GM21786 (cell line): ENCODE measurements around the gene PPP1R13L.
"Not testable (repeated sequence)": the region's sequence is repeated elsewhere in the genome, so short reads cannot be mapped to it uniquely, and the experiment has no call there.

Experiments
- ATAC-seq: cut with Tn5 transposase; IDR thresholded peaks from one replicate; pipeline ENCODE4 v1.9.1; 2021; ENCODE audit not compliant: unreplicated experiment

PPP1R13L gene

DNA sequence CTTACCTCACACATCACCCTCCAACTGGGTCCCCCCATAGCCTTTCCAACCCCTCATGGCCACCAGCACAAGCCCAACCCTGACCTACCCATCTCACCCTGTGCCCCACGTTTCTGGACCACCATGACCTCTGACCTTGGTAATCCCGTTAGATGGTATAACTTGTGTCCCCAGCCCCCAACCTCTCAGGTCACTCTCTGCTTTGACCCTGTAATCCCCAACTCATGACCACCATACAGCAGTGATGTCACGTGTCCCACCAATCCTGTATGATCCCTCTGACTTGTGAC is 55.8 kb downstream of the PPP1R13L start:
- no peak for ATAC-seq

GRCh38 chr19:45348367-45349125 is 56.3 kb downstream of the PPP1R13L start:
- ATAC-seq, result no peak

GRCh38 chr19:45347570-45348366 is 57.1 kb downstream of the PPP1R13L start:
- ATAC-seq, result no peak

DNA sequence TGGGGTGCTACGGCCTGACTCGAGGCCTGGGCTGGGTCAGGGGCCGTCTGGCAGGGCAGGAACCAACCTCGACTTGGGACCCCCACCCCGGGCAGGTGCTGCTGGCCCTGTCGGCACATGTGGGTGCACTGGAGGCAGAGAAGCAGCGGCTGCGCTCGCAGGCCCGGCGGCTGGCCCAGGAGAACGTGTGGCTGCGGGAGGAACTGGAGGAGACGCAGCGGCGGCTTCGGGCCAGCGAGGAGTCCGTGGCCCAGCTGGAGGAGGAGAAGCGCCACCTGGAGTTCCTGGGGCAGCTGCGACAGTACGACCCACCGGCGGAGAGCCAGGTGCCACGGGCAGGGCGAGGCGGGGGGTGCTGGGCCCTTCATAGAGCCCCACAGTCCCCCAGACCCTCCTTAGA is 58.4 kb downstream of the PPP1R13L start:
- ATAC-seq, result no peak

DNA sequence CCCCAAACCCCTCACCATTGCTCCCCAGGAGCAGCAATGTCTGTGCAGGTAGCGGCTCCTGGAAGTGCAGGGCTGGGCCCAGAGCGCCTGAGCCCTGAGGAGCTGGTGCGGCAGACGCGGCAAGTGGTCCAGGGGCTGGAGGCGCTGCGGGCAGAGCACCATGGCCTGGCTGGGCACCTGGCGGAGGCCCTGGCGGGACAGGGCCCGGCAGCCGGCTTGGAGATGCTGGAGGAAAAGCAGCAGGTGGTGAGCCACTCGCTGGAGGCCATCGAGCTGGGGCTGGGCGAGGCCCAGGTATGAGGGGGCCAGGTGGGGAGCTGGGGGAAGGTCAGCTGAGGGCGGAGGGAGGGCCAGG is 59.4 kb downstream of the PPP1R13L start:
- no peak for ATAC-seq

GRCh38 chr19:45344621-45345505 is 60.0 kb downstream of the PPP1R13L start:
- ATAC-seq, result no peak

DNA sequence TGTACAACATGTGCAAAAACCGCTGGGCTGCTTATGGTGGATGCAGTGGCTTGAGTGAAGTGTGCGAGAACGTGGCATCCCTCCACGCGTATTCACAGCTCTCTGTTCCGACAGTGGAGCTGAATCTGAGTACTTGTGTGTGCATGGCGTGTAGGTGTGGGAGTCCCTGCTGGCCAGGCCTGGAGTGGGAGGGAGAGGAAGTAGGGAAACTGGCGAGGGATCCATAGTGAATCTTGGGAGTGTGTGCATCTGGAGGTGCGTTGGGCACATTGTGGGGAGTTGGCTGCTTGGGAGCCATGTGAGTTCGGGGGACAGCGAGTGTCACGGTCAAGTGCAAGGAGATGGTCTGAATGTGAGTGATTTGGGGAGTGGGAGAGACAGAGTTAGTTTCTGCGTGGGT is 62.0 kb downstream of the PPP1R13L start:
- ATAC-seq, result no peak

DNA sequence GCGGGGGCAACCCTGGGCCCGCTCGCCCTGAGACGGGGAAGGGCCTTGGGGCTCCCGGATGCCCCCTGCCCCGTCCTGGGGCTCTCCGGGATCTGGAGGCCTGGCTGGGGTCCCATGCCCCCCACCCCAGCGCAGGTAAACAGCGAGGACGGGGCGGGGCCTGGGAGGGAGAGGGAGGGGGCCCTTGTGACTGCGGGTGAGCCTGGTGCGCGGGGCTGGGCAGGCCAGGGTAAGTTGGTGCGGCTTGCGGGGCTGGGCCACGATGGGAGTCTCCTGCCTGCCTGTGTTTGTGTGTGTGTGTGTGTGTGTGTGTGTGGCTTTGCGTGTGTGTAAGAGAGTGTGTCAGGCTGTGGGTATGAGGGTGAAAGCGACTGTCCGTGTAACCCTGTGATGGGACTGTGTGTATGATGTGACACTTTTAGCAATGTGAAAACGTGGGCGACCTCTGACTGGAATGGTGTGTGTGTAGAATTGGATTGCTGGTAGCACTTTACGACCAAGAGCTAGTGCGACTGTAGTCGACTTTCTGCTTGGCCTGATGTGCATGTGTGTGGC is 63.9 kb downstream of the PPP1R13L start:
- no peak for ATAC-seq

DNA sequence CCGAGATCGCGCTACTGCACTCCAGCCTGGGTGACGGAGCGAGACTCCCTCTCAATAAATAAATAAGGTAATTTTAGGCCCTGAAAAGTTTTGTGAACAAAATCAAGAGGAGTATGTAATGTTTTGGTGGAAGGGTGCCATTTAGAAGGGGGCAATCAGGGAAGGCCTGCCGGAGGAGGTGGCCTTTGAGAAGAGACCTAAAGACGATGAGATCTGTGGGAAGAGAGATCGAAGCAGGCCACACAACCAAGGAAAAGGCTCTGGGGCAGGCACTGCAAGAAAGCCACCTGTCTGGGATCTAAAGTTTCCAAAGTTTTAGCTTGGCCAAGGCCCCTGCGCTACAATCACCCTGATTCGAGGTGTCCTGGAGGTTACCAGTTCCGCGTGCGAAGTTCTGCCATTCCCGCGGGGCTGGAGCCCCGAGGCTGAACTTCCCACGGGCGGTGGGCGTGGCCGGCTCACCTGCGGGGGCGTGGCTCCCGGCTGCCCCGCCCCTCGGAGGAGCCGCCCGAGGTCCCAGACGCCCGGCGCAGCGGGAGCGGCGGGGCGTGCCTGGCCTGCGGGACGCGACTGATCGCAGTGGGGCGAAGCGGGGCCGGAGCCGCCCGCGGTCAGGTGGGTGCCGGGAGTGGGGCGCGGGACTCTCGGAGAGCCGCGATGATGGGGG is 64.5 kb downstream of the PPP1R13L start, which contains the start of gene KLC3:
KLC3 (plus strand) TSS at position 519 of the 667 bp plus-strand sequence. CDS start 4,792 bp downstream, outside the sequence.
- ATAC-seq, result no peak

DNA sequence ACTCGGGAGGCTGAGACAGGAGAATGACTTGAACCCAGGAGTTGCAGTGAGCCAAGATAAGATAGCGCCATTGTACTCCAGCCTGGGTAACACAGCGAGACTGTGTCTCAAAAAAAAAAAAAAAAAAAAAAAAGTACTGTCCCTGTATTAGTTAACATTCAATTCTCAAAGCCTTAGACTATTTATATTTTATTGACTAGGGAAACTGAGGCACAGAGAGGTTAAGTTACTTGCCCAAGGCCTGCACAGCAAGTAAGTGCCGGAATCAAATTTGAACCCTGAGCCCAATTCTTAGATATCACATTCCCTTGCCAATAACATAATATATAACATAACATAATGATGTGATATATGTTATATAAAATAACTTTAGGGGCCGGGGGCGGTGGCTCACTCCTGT is 65.2 kb downstream of the PPP1R13L start:
- no peak for ATAC-seq

- ATAC-seq, result no peak
Observed at GRCh38 chr19:45336696-45337251, 68.1 kb downstream of the PPP1R13L start.

DNA sequence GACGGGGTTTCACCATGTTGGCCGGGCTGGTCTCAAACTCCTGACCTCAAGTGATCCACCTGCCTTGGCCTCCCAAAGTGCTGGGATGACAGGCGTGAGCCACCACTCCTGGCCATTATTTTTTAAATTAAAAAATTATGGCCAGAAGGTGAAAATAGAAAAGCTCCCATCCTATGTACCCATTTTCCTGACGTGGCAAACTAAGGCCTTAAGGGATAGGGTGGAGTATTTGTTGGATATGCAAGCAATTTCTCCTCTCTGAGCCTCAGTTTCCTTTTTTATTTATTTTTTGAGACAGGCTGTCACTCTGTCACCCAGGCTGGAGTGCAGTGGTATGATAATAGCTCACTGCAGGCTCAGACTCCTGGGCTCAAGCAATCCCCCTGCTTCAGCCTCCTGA is 70.0 kb downstream of the PPP1R13L start:
- not testable (repeated sequence) for ATAC-seq

DNA sequence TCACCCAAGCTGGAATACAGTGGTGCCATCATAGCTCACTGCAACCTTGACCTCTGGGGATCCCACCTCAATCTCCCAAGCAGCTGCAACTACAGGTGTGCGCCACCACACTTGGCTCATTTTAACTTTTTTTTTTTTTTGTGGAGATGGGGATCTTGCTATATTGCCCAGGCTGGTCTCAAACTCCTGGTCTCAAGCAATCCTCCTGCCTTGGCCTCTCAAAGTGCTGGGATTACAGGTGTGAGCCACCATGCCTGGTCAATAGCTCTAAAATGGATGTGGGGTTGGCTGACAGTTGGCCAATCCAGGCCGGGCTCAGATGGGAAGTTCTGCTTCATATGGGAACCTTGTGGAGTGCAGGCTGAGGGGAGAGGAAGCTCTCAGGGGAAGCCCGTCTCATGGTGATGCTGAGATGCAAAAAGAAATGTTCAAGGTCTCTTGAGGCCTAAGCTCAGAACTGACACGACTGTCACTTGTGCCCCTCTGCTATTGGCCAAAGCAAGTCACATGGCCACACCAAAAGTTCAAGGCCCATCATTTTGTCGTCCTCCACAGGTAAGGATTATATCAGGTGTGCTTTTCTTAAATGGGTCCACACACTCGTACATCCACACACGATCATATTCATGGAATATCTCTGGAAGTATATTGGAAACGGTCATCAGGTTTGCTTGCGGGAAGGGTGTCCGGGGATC is 71.1 kb downstream of the PPP1R13L start:
- no peak for ATAC-seq

DNA sequence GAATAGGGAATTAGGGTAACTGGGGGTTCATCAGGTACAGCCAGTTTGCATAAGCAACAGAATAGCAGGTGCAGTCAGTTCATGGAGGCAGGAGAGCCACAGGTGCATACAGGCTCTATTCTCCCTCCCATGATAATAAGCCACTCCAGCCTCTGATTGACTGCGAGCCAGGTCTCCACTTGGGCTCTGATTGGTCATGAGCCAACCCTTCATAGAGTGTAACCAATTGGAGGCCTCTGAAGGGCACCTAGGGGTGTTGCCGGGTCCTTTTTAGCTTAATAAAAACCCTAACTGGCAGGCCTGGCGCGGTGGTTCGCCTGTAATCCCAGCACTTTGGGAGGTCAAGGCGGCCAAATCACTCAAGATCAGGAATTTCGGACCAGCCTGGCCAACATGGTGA is 73.5 kb downstream of the PPP1R13L start:
- ATAC-seq, result no peak
